ENCODE results near the gene GBA2.

Gene GBA2

DNA sequence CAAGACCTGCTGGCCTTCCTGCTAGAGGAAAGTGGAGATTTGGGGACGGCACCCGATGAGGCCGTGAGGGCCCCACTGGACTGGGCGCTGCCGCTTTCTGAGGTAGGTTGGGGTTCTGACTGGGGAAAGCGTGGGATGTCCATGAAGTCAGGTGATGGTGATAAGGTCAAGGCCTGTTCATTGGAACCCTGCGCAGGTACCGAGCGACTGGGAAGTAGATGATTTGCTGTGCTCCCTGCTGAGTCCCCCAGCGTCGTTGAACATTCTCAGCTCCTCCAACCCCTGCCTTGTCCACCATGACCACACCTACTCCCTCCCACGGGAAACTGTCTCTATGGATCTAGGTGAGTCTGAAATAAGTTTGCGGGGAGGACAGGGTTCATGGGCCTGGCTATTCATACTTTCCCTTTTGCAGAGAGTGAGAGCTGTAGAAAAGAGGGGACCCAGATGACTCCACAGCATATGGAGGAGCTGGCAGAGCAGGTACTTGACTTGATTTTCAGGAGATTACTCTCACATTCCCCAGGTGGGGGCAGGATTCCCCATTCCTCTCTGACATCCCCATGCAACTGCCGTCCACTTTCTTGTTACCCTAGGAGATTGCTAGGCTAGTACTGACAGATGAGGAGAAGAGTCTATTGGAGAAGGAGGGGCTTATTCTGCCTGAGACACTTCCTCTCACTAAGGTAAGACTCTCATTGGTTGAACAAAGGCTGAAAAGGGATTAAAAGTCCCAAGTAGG lies 16.1 kb downstream of the GBA2 start:
- DNase-seq (ENCODE audit: extremely low spot score) = peak; percentile 52
- ChIA-PET CTCF (interaction anchor here (0.8 to 3.2 kb wide), 6 partner anchors 14 to 76 kb away, joined by 3 to 11 read pairs (median 4); no protein-coding TSS in a partner anchor), POLR2A (interaction anchor here (0.7 to 2.6 kb wide), 10 partner anchors 12 to 129 kb away, joined by 3 to 20 read pairs (median 4); partner anchors contain the start of genes CCDC107, GBA2, RGP1 and RMRP)
- TF ChIP-seq ZNF384 (IDR thresholded peaks at IDR 0.05) (no peak), FOXA1 (IDR thresholded peaks at IDR 0.05) (no peak), NFRKB (IDR thresholded peaks at IDR 0.05) (no peak), ARNT (IDR thresholded peaks at IDR 0.05) (no peak)
- TF ChIP-seq, protein P1, sequence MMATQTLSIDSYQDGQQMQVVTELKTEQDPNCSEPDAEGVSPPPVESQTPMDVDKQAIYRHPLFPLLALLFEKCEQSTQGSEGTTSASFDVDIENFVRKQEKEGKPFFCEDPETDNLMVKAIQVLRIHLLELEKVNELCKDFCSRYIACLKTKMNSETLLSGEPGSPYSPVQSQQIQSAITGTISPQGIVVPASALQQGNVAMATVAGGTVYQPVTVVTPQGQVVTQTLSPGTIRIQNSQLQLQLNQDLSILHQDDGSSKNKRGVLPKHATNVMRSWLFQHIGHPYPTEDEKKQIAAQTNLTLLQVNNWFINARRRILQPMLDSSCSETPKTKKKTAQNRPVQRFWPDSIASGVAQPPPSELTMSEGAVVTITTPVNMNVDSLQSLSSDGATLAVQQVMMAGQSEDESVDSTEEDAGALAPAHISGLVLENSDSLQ (IDR thresholded peaks at IDR 0.05) = peak; percentile 31; the same call in 1 of the 2 replicates

DNA sequence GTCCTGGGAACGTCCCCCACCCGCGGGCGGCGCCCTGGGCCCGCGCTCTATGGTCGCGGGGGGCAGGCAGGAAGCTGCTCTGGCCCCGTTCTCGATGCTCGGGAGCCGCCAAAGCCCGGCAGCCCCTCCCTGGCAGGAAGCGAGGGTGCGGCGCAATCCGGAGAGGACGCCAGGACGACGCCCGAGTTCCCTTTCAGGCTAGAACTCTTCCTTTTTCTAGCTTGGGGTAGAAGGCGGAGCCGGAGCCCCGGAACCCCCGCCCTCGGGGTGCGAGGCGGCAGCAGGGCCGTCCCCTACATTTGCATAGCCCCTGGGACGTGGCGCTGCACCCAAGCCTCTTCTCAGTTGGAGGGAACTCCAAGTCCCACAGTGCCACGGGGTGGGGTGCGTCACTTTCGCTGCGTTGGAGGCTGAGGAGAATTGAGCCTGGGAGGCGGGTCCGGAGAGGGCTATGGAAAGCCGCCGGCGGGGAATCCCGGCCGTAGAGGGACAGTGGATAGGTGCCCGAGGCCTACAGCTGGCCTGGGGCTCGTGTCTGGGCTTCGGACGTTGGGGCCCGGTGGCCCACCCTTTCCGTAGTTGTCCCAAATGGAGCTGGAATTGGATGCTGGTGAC lies 16.7 kb downstream of the GBA2 start, which contains the start of the genes CREB3 and TLN1:
Gene CREB3, plus strand, starts transcription at position 482 of the 615 bp plus-strand sequence. Its CDS starts 107 bp downstream, at position 589.
Gene TLN1, minus strand, starts transcription at position 11 of the 615 bp plus-strand sequence. CDS start 6,501 bp downstream, outside the sequence.
- ChIA-PET POLR2A (interaction anchor here (0.5 to 2.6 kb wide), 14 partner anchors 13 to 128 kb away, joined by 3 to 20 read pairs (median 5); partner anchors contain the start of genes CCDC107, GBA2, HINT2 and RGP1), CTCF (interaction anchor here (0.8 to 3.2 kb wide), 7 partner anchors 15 to 120 kb away, joined by 3 to 11 read pairs (median 4); no protein-coding TSS in a partner anchor)
- TF ChIP-seq ELF4 (IDR thresholded peaks at IDR 0.05) (peak; percentile 71), HDGF (IDR thresholded peaks at IDR 0.05; ENCODE audit: borderline replicate concordance) (no peak), ARNT (IDR thresholded peaks at IDR 0.05) (no peak), L3MBTL2 (conservative IDR thresholded peaks at IDR 0.05) (peak; percentile 41; the same call in 1 of the 2 replicates), SP1 (IDR thresholded peaks at IDR 0.05) (no peak), SUZ12 (IDR thresholded peaks at IDR 0.05) (no peak)
- peak; percentile 93 for DNase-seq (ENCODE audit: extremely low spot score)

DNA sequence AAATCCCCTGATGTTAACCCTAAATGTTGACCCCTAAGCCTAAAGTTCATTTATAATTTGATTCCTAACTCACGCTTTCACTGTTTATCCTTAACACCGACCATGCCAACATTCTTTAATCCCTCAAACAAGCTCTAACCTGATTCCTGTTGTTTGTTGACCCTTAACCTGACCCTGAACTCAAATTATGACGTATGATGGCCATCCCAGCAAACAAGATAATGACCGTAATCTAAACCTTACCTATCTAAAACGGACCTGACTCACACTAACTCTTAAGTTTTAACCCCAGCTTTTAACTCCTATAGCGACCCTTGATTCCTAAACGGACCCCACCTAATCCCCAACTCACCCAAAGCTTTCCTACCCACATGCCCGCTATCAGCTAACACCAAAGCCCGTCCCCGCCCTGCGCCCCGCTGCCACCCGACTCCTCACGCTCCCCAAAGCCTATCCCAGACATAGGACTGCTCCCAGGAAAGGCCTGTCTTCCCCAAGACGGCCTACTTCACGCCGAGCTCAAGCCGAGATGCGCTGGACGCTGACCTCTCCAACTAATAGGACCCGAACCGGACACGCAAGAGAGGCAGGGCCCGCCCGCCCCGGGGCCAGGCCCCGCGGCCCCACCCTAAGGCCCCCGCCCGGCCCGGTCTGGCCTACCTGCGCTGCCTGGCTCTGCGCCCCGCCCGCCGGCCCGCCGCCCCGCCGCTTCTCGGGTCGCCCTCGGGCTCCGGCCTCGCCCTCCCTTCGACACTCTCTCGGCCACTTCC lies 17.4 kb downstream of the GBA2 start:
- POLR2A ChIA-PET = interaction anchor here (1.0 to 2.6 kb wide), 12 partner anchors 13 to 128 kb away, joined by 3 to 20 read pairs (median 6); partner anchors contain the start of genes ARHGEF39, CCDC107, GBA2 and HINT2
- CTCF ChIA-PET = interaction anchor here (1.2 to 3.2 kb wide), 4 partner anchors 16 to 119 kb away, joined by 4 to 11 read pairs (median 4); no protein-coding TSS in a partner anchor
- TF ChIP-seq ZNF384 (IDR thresholded peaks at IDR 0.05) = no peak
- no peak for TF ChIP-seq L3MBTL2 (conservative IDR thresholded peaks at IDR 0.05)
- no peak for TF ChIP-seq ELF4 (IDR thresholded peaks at IDR 0.05)
- no peak for TF ChIP-seq ARNT (IDR thresholded peaks at IDR 0.05)
- TF ChIP-seq FOXA1 (IDR thresholded peaks at IDR 0.05) = no peak
- no peak for TF ChIP-seq FOXK2 (IDR thresholded peaks at IDR 0.05)
- TF ChIP-seq HDGF (IDR thresholded peaks at IDR 0.05; ENCODE audit: borderline replicate concordance) = no peak
- DNase-seq (ENCODE audit: extremely low spot score) = no peak

DNA sequence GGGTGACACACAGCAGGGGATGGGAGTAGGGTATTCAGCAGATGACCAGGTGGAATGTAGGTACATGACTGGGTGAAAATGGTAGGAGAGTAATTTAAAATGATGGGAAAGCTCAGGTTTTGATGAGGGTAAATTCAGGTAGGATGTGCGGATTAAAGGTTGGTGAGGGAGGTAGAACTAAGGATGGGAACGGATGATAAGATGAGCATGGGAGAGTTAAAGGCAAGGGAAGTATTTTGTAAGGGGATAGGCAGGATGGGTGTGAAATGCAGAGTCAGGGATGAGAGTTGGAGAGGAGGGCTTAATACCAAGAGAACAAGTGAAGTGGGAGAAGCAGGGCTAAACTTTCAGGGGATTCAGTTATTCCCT lies 18.6 kb downstream of the GBA2 start:
- POLR2A ChIA-PET = interaction anchor here (1.0 to 2.2 kb wide), 4 partner anchors 66 to 84 kb away, joined by 3 to 12 read pairs (median 3); partner anchors contain the start of gene ARHGEF39

GRCh38 chr9:35729700-35730485 lies 19.1 kb downstream of the GBA2 start:
- CTCF ChIA-PET = interaction anchor here (0.7 to 3.2 kb wide), 3 partner anchors 33 to 84 kb away, joined by 3 to 11 read pairs (median 5); no protein-coding TSS in a partner anchor
- POLR2A ChIA-PET = interaction anchor here (1.0 kb wide), 2 partner anchors 69 to 71 kb away, joined by 3 read pairs; no protein-coding TSS in a partner anchor
- no peak for TF ChIP-seq BHLHE40 (IDR thresholded peaks at IDR 0.05; ENCODE audit: borderline replicate concordance)
- no peak for TF ChIP-seq FOXK2 (IDR thresholded peaks at IDR 0.05)
- TF ChIP-seq FOXM1 (IDR thresholded peaks at IDR 0.05; ENCODE audit: borderline replicate concordance) = no peak
- no peak for TF ChIP-seq ARNT (IDR thresholded peaks at IDR 0.05)
- no peak for TF ChIP-seq ZNF384 (IDR thresholded peaks at IDR 0.05)
- TF ChIP-seq SP1 (IDR thresholded peaks at IDR 0.05) = no peak
- no peak for TF ChIP-seq ELF4 (IDR thresholded peaks at IDR 0.05)
- TF ChIP-seq NFRKB (IDR thresholded peaks at IDR 0.05) = no peak
- TF ChIP-seq CTBP1 (IDR thresholded peaks at IDR 0.05; ENCODE audit: borderline replicate concordance) = no peak
- no peak for TF ChIP-seq TARDBP (IDR thresholded peaks at IDR 0.05)
- TF ChIP-seq, protein P1 (IDR thresholded peaks at IDR 0.05) = no peak
- no peak for TF ChIP-seq HDGF (IDR thresholded peaks at IDR 0.05; ENCODE audit: borderline replicate concordance)
- TF ChIP-seq L3MBTL2 (conservative IDR thresholded peaks at IDR 0.05) = no peak
- TF ChIP-seq FOXA1 (IDR thresholded peaks at IDR 0.05) = no peak
- DNase-seq (ENCODE audit: extremely low spot score) = peak; percentile 73

More for the DNA sequence above, 18.6 kb downstream of the GBA2 start:
- no peak for DNase-seq (ENCODE audit: extremely low spot score)
- no peak for TF ChIP-seq SUZ12 (IDR thresholded peaks at IDR 0.05)
- no peak for TF ChIP-seq FOXK2 (IDR thresholded peaks at IDR 0.05)
- CTCF ChIA-PET = interaction anchor here (0.7 to 3.2 kb wide), 2 partner anchors 34 to 85 kb away, joined by 5 to 11 read pairs; no protein-coding TSS in a partner anchor

DNA sequence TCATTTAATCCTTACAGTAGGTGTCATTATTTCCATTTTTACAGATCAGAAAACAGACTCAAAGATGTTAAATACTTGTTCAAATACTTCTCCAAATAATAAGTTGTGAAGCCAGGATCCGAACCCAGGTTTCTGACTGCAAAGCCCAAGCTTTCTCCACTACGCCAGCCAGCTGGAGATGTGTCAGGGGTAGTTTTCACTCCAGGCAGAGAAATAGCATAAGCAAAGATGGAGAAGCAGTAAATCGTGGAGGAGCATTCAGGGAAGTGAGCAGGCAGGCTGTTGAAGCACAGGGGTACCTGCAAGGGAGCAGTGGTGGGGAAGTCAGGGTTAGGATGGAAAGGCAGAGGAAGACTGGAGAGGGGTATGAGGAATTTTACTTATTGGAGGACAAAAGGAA lies 19.9 kb downstream of the GBA2 start:
- ChIA-PET POLR2A (no interaction called here), CTCF (interaction anchor here (0.7 kb wide), 1 partner anchor 32 kb away, joined by 3 read pairs; no protein-coding TSS in a partner anchor)
- DNase-seq (ENCODE audit: extremely low spot score) = no peak
- TF ChIP-seq HDGF (IDR thresholded peaks at IDR 0.05; ENCODE audit: borderline replicate concordance) (no peak), ARNT (IDR thresholded peaks at IDR 0.05) (no peak), FOXA1 (IDR thresholded peaks at IDR 0.05) (no peak), ELF4 (IDR thresholded peaks at IDR 0.05) (no peak), CTBP1 (IDR thresholded peaks at IDR 0.05; ENCODE audit: borderline replicate concordance) (no peak), ZNF384 (IDR thresholded peaks at IDR 0.05) (no peak), FOXK2 (IDR thresholded peaks at IDR 0.05) (no peak), SUZ12 (IDR thresholded peaks at IDR 0.05) (no peak), LEF1 (IDR thresholded peaks at IDR 0.05; ENCODE audit: borderline replicate concordance) (no peak), BHLHE40 (IDR thresholded peaks at IDR 0.05; ENCODE audit: borderline replicate concordance) (no peak), SP1 (IDR thresholded peaks at IDR 0.05) (no peak)
